Transverse colon (tissue), 4 donors: ENCODE measurements around the gene LRP1B. TPM values are rescaled to one million over a fixed set of nuclear protein-coding genes. Genes with fewer than 3 reads are reported as not detected.

Experiments used
- DNase-seq: peaks from one replicate; pipeline ENCODE4 v3.0.0-alpha.2; 2019
- H3K27ac ChIP-seq, 4 donors: fragments of 200-600 bp; sonication (generic); 2 replicates each; pipeline ENCODE4 v1.5.1; 2016 to 2018; ENCODE audit warnings: inconsistent platforms in 4 of 4
- H3K27me3 ChIP-seq: fragments of 200-600 bp; sonication (generic); 2 replicates; pipeline ENCODE4 v1.5.1; 2017; ENCODE audit warnings: inconsistent platforms
- H3K36me3 ChIP-seq, 4 donors: fragments of 200-600 bp; sonication (generic); 2 replicates each; pipeline ENCODE4 v1.5.1; 2017 to 2019; ENCODE audit warnings: inconsistent platforms in 4 of 4
- H3K4me1 ChIP-seq, 4 donors: fragments of 200-600 bp; sonication (generic); 2 replicates each; pipeline ENCODE4 v1.5.1; 2017 to 2020; ENCODE audit warnings: inconsistent platforms in 4 of 4
- H3K4me3 ChIP-seq, 4 donors: fragments of 200-600 bp; sonication (generic); 1 replicate in 1 of 4; 2 replicates in 3 of 4; pipeline versions ENCODE4 v1.5.1 to v1.6.1; 2017 to 2019; ENCODE audit warnings: inconsistent platforms in 4 of 4
- H3K9me3 ChIP-seq, 2 donors: fragments of 200-600 bp; sonication (generic); 2 replicates each; pipeline ENCODE4 v1.5.1; 2017 to 2019; ENCODE audit warnings: inconsistent platforms in 2 of 2
- EP300 ChIP-seq: sonication (generic); formaldehyde crosslinking; IDR thresholded peaks from one replicate; pipeline ENCODE4 v1.6.1; 2017; ENCODE audit warnings: antibody characterized with exemption, low read depth
- POLR2A ChIP-seq: fragments of 450-650 bp; IDR thresholded peaks from one replicate; pipeline ENCODE4 v1.6.1; 2016; ENCODE audit warnings: antibody characterized with exemption, mild to moderate bottlenecking, moderate library complexity
- POLR2AphosphoS5 ChIP-seq, 3 donors: sonication (generic); formaldehyde crosslinking; IDR thresholded peaks; one replicate each; pipeline ENCODE4 v1.6.1; 2016; ENCODE audit warnings: antibody characterized with exemption in 3 of 3
- WGBS, 2 donors: methylation state at CpG; one replicate each; pipeline ENCODE4 v1.1.5; 2018; ENCODE audit warnings: low coverage in 1 of 2; 5-methylcytosine and 5-hydroxymethylcytosine counted together
- in situ Hi-C, 4 donors: fragments of 200-750 bp; cut with MboI; loops; one replicate each; pipeline versions ENCODE4 v1.15.0 to v1.15.1; 2017; ENCODE audit warnings: low sequenced_read_pairs in 3 of 4, low pct_ligation_motif_present in 1 of 4, low pct_unique_long_range_greater_than_20kb in 1 of 4
- intact Hi-C: fragments of 100-400 bp; cut with DNase I; formaldehyde crosslinking; loops from one replicate; pipeline ENCODE4 v1.15.1; 2023; ENCODE audit warnings: low total_unique reads
- total RNA-seq, 4 donors: library from RNA; depleted of rRNA; stranded (reverse); fragments of >200 nt; gene quantifications; one replicate each; pipeline ENCODE4 v1.1.0, GENCODE V29; 2016
- TF ChIP-seq, protein P1 (sequence below), 5 experiments: fragments of 200-600 bp in 3 of 5; fragments of 450-650 bp in 2 of 5; sonication (generic) in 3 of 5; IDR thresholded peaks; 1 replicate in 2 of 5; 2 replicates in 3 of 5; pipeline ENCODE4 v1.5.1; 2016 to 2017; ENCODE audit warnings: antibody characterized with exemption in 5 of 5, inconsistent platforms in 3 of 5, mild to moderate bottlenecking in 2 of 5, moderate library complexity in 1 of 5

LRP1B gene
- total RNA-seq, 4 donors from 2014 or later, result 0.48 to 5.4 (median 0.82) TPM; not detected in 1

- H3K36me3 ChIP-seq, result no peaks in the 10 kb centered on the region
- H3K4me1 ChIP-seq, result no peaks in the 10 kb centered on the region
- no peak overlapping the region for H3K4me3 ChIP-seq
- H3K9me3 ChIP-seq, result peaks cover 0 to 4% of the 10 kb centered on the region in 2 donors
- H3K27me3 ChIP-seq, result no peaks in the 10 kb centered on the region
- no peak overlapping the region for H3K27ac ChIP-seq
- TF ChIP-seq EP300 (no peak), POLR2AphosphoS5 (IDR thresholded peaks at IDR 0.05) (no peak), POLR2A (no peak)
- TF ChIP-seq, protein P1, sequence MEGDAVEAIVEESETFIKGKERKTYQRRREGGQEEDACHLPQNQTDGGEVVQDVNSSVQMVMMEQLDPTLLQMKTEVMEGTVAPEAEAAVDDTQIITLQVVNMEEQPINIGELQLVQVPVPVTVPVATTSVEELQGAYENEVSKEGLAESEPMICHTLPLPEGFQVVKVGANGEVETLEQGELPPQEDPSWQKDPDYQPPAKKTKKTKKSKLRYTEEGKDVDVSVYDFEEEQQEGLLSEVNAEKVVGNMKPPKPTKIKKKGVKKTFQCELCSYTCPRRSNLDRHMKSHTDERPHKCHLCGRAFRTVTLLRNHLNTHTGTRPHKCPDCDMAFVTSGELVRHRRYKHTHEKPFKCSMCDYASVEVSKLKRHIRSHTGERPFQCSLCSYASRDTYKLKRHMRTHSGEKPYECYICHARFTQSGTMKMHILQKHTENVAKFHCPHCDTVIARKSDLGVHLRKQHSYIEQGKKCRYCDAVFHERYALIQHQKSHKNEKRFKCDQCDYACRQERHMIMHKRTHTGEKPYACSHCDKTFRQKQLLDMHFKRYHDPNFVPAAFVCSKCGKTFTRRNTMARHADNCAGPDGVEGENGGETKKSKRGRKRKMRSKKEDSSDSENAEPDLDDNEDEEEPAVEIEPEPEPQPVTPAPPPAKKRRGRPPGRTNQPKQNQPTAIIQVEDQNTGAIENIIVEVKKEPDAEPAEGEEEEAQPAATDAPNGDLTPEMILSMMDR (IDR thresholded peaks at IDR 0.05), result no peak
- in situ Hi-C loops, result no loop called here
- intact Hi-C loops, result no loop called here
- no peak for DNase-seq
- 61 to 73% methylated on average over 4 to 5 of the region's 5 CpGs for whole genome bisulfite sequencing, 2 donors
These were observed 551.7 kb downstream of the LRP1B start for GRCh38 chr2:141579071-141579470.

DNA sequence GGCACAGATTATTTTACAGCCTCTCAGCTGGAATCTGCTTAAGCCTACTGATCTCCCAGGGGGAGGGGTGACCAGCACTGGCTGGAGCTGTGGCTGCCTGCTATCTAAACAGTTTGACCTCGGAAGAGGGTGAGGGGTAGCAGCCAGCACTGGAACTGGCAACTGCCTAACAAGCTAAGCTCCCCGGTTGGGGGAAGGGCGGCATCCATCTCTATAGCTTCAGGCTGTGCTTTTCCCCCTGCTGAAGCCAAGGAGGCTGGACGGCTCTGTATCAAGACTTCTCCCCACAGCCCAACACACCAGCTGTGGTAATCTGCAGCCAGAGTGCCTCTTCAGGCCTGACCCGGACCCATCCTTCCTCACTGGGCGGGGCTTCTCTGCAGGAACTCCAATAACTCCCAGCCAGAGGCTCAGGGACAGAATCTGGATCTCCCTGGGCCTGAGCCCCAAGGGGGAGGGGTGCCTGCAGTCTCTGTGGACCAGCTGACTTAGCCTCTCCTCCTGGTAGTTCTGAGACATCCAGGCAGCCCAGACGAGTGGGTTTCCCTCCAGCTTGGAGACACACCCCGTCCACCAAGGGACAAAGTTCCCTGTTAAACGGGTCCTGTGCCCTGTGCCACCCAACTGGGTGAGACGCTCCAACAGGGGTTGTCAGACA is 560.2 kb downstream of the LRP1B start:
- 69% methylated on average over 10 of the region's 10 CpGs; no CpG with 5 or more reads in 1 of the 2 donors for WGBS, 2 donors
- intact Hi-C loops, result no loop called here
- Histone ChIP-seq H3K4me1 (no peaks in the 10 kb centered on the region), H3K4me3 (no peak overlapping the region), H3K9me3 (peaks cover 0 to 4% of the 10 kb centered on the region in 2 donors), H3K36me3 (no peaks in the 10 kb centered on the region), H3K27ac (no peak overlapping the region), H3K27me3 (no peaks in the 10 kb centered on the region)
- in situ Hi-C loops, result no loop called here
- DNase-seq, result no peak
- TF ChIP-seq EP300, result no peak
- no peak for TF ChIP-seq POLR2AphosphoS5 (IDR thresholded peaks at IDR 0.05)
- no peak for TF ChIP-seq POLR2A
- TF ChIP-seq, protein P1 (IDR thresholded peaks at IDR 0.05), result no peak

- Histone ChIP-seq H3K4me1 (no peaks in the 10 kb centered on the region), H3K9me3 (peaks cover 0 to 3% of the 10 kb centered on the region in 2 donors), H3K4me3 (no peak overlapping the region), H3K36me3 (no peaks in the 10 kb centered on the region), H3K27me3 (no peaks in the 10 kb centered on the region), H3K27ac (no peak overlapping the region)
- in situ Hi-C loops (no loop called here), intact Hi-C loops (no loop called here)
- 74 to 84% methylated on average over 2 to 4 of the region's 4 CpGs for WGBS, 2 donors
- no peak for DNase-seq
- no peak for TF ChIP-seq POLR2AphosphoS5 (IDR thresholded peaks at IDR 0.05)
- no peak for TF ChIP-seq POLR2A
- TF ChIP-seq, protein P1 (IDR thresholded peaks at IDR 0.05), result no peak
- TF ChIP-seq EP300, result no peak
These were observed 560.9 kb downstream of the LRP1B start for GRCh38 chr2:141569941-141570340.

GRCh38 chr2:141565597-141565996 is 565.2 kb downstream of the LRP1B start:
- WGBS, 2 donors, result 97 to 98% methylated on average over 3 of the region's 3 CpGs
- in situ Hi-C loops, result no loop called here
- H3K4me1 ChIP-seq, result no peaks in the 10 kb centered on the region
- no peaks in the 10 kb centered on the region for H3K9me3 ChIP-seq
- no peaks in the 10 kb centered on the region for H3K36me3 ChIP-seq
- DNase-seq, result no peak
- H3K27me3 ChIP-seq, result no peaks in the 10 kb centered on the region
- no peak overlapping the region for H3K27ac ChIP-seq
- TF ChIP-seq, protein P1 (IDR thresholded peaks at IDR 0.05), result no peak
- TF ChIP-seq EP300 (no peak), POLR2AphosphoS5 (IDR thresholded peaks at IDR 0.05) (no peak), POLR2A (no peak)
- no peak overlapping the region for H3K4me3 ChIP-seq
- intact Hi-C loops, result no loop called here
